Endothelial cell of umbilical vein (primary cell): Measurements from ENCODE around the gene ACD. TPM values are rescaled to one million over a fixed set of nuclear protein-coding genes. Genes with fewer than 3 reads are reported as not detected.

ENCODE experiments used
- BruUV-seq: library from RNA; stranded (reverse); fragments of 400-500 nt; replicated peaks from 2 replicates; lab custom pipeline; 2021; lab: Mats Ljungman, UMichigan
- CTCF ChIA-PET: fragments of 300-600, 350-600 bp; sonication (Branson Sonifier 250); formaldehyde crosslinking; loops from one replicate; lab custom pipeline; 2021; ENCODE audit warnings: antibody characterized with exemption, inconsistent platforms; lab: Charles Lee
- POLR2A ChIA-PET: fragments of 300-600, 350-600 bp; sonication (Branson Sonifier 250); formaldehyde crosslinking; loops from one replicate; lab custom pipeline; 2021; ENCODE audit warnings: antibody characterized with exemption, inconsistent platforms; lab: Charles Lee
- DNase-seq: peaks from one replicate; pipeline ENCODE4 v3.0.0-alpha.2; 2011; ENCODE audit warnings: low read depth, low spot score
- FAIRE-seq: peaks from 2 replicates; lab custom pipeline; 2011; peaks lifted over from hg19 to GRCh38; lab: Jason Lieb, UNC
- H2AFZ ChIP-seq: 2 replicates; pipeline ENCODE4 v1.6.0; 2012; ENCODE audit warnings: low read depth, low read length, control low read depth, inconsistent platforms
- H3K27ac ChIP-seq: 2 replicates; pipeline ENCODE4 v1.5.1; 2011; ENCODE audit warnings: low read depth, mild to moderate bottlenecking, control low read depth, low read length, moderate library complexity; ENCODE audit not compliant: insufficient read depth
- H3K27me3 ChIP-seq, 2 experiments: 2 replicates each; pipeline versions ENCODE4 v1.6.0 to v1.6.1; 2011; ENCODE audit warnings: low read length in 2 of 2, mixed read lengths in 1 of 2; ENCODE audit not compliant: control insufficient read depth in 2 of 2, insufficient read depth in 2 of 2
- H3K36me3 ChIP-seq, 2 experiments: 2 replicates in 1 of 2; 3 replicates in 1 of 2; pipeline ENCODE4 v1.5.1; 2011; ENCODE audit warnings: low read length in 2 of 2, mild to moderate bottlenecking in 1 of 2, moderate library complexity in 1 of 2; ENCODE audit not compliant: control insufficient read depth in 2 of 2, insufficient read depth in 2 of 2; ENCODE audit errors: extremely low read depth in 1 of 2
- H3K4me1 ChIP-seq: 3 replicates; pipeline ENCODE4 v1.5.1; 2011; ENCODE audit warnings: mild to moderate bottlenecking, low read length; ENCODE audit not compliant: control insufficient read depth, insufficient read depth; ENCODE audit errors: extremely low read depth
- H3K4me2 ChIP-seq: 2 replicates; pipeline ENCODE4 v1.6.1; 2011; ENCODE audit warnings: low read length, control low read depth, mixed read lengths; ENCODE audit not compliant: insufficient read depth
- H3K4me3 ChIP-seq, 3 experiments: fragments of 200-600 bp in 1 of 3; sonication (generic), shearing (Covaris generic) in 1 of 3; replicated peaks in 1 of 3; 2 replicates each; pipeline ENCODE4 v1.5.1; 2011 to 2016; ENCODE audit warnings: control low read depth in 3 of 3, low read length in 3 of 3, mild to moderate bottlenecking in 2 of 3, inconsistent platforms in 1 of 3, low read depth in 1 of 3, moderate library complexity in 1 of 3; ENCODE audit not compliant: insufficient read depth in 1 of 3
- H3K79me2 ChIP-seq: 2 replicates; pipeline ENCODE4 v1.6.0; 2012; ENCODE audit warnings: low read length, inconsistent platforms; ENCODE audit not compliant: control insufficient read depth, insufficient read depth
- H3K9ac ChIP-seq: replicated peaks from 2 replicates; pipeline ENCODE3; 2011; ENCODE audit warnings: low read length, control low read depth; ENCODE audit not compliant: insufficient read depth; ENCODE audit errors: extremely low read depth
- H3K9me1 ChIP-seq: replicated peaks from 3 replicates; pipeline ENCODE4 v1.6.0; 2011; ENCODE audit warnings: mild to moderate bottlenecking, low read length; ENCODE audit not compliant: control insufficient read depth, insufficient read depth; ENCODE audit errors: extremely low read depth
- H3K9me3 ChIP-seq: replicated peaks from 2 replicates; pipeline ENCODE4 v1.5.1; 2012; ENCODE audit warnings: low read length, inconsistent platforms; ENCODE audit not compliant: control insufficient read depth, insufficient read depth
- H4K20me1 ChIP-seq: replicated peaks from 2 replicates; pipeline ENCODE3; 2011; ENCODE audit warnings: mild to moderate bottlenecking, low read length; ENCODE audit not compliant: control insufficient read depth, insufficient read depth; ENCODE audit errors: extremely low read depth
- EZH2 ChIP-seq: IDR thresholded peaks from 2 replicates; pipeline ENCODE4 v1.6.1; 2012; ENCODE audit warnings: borderline replicate concordance, low read depth, mild to moderate bottlenecking, moderate library complexity, low read length, inconsistent platforms; ENCODE audit not compliant: severe bottlenecking
- GATA2 ChIP-seq: IDR thresholded peaks from 2 replicates; pipeline ENCODE4 v1.7.0; 2011; ENCODE audit warnings: low read depth, mild to moderate bottlenecking, moderate library complexity, mixed read lengths, low read length; ENCODE audit not compliant: insufficient read length, insufficient read depth
- JUN ChIP-seq: IDR thresholded peaks from 2 replicates; pipeline ENCODE4 v1.6.1; 2011; ENCODE audit warnings: borderline replicate concordance, low read depth; ENCODE audit not compliant: insufficient read length, insufficient read depth
- MYC ChIP-seq: IDR thresholded peaks from one replicate; pipeline ENCODE4 v1.6.1; 2011; ENCODE audit warnings: mild to moderate bottlenecking, low read depth, low read length
- POLR2A ChIP-seq: IDR thresholded peaks from 2 replicates; pipeline ENCODE4 v1.6.1; 2012; ENCODE audit warnings: low read depth, mild to moderate bottlenecking, control low read depth, low read length
- POLR2AphosphoS5 ChIP-seq: IDR thresholded peaks from 2 replicates; pipeline ENCODE4 v1.6.1; 2012; ENCODE audit warnings: low read depth, mild to moderate bottlenecking, control low read depth, low read length, moderate library complexity; ENCODE audit not compliant: insufficient read depth
- dilution Hi-C: fragments of 300-500 bp; cut with MboI; formaldehyde crosslinking; loops from one replicate; pipeline ENCODE4 v1.15.0; 2019; ENCODE audit warnings: low sequenced_read_pairs; ENCODE audit not compliant: extremely low pct_ligation_motif_present
- intact Hi-C: fragments of 100-400 bp; cut with micrococcal nuclease; formaldehyde crosslinking; loops from one replicate; pipeline ENCODE4 v1.10.0; 2022
- polyA plus RNA-seq, 4 experiments: library from polyadenylated mRNA; depleted of rRNA in 3 of 4; stranded (reverse) in 3 of 4; unstranded in 1 of 4; fragments of >200 nt; gene quantifications; 2 replicates each; pipeline versions ENCODE4 v1.2.1 to v1.2.3, GENCODE V29; 2011 to 2012; ENCODE audit warnings: missing spikeins in 1 of 4
- total RNA-seq: library from RNA; stranded (reverse); gene quantifications from 2 replicates; pipeline ENCODE4 v1.2.3, GENCODE V29; 2021
- TF ChIP-seq, protein P1 (sequence below): IDR thresholded peaks from 2 replicates; pipeline ENCODE4 v1.6.1; 2011; ENCODE audit not compliant: insufficient read depth, insufficient read length

The ACD gene
- total and polyA plus RNA-seq, 2 donors (not counting 3 experiments of a cell fraction or from before 2014, with no cell fraction given): 24.4 to 36.0 TPM

DNA sequence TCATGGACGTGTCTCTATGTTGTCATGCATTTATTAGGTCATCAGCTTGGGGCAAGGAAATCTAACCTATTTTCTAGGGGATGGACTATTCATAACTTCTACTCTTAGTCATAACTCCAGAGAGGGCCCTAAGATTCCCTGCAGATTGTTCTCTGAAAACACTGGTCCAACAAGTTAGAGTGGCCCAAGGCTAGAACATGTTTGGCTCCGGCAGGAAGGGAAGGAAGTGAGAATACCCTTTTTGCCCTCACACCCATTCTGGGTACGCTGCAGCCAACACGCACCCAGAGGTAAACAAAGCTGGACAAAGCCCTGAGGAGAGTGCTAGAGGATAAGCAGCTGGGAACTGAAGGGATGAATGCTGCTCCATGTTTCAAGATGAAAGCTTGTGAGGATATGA, 16.5 kb upstream of the ACD start:
- Histone ChIP-seq H3K4me1 (peaks cover 26% of the 10 kb centered on the region), H3K9ac (no peak overlapping the region), H3K36me3 (peaks cover 0 to 18% of the 10 kb centered on the region in 2 experiments), H3K79me2 (no peaks in the 10 kb centered on the region), H4K20me1 (no peaks in the 10 kb centered on the region), H3K27ac (no peak overlapping the region), H3K9me1 (no peaks in the 10 kb centered on the region), H3K9me3 (no peaks in the 10 kb centered on the region), H2AFZ (no peak overlapping the region), H3K4me2 (no peak overlapping the region), H3K4me3 (no peak overlapping the region), H3K27me3 (no peaks in the 10 kb centered on the region)
- FAIRE-seq (peak; percentile 82), DNase-seq (peak; percentile 77)
- BruUV-seq: no TSS peak
- intact Hi-C loops (no loop called here), dilution Hi-C loops (loop anchor here (25.0 kb wide), 1 partner anchor 236 kb away; no protein-coding TSS in a partner anchor)
- CTCF ChIA-PET: interaction anchor here (0.7 to 2.5 kb wide), 7 partner anchors 10 to 156 kb away, joined by 3 to 18 read pairs (median 5); partner anchors contain the start of genes C16orf86, ENKD1, RANBP10 and TSNAXIP1
- POLR2A ChIA-PET: interaction anchor here (1.2 kb wide), 1 partner anchor 42 kb away, joined by 4 read pairs; no protein-coding TSS in a partner anchor
- TF ChIP-seq POLR2A: no peak
- peak; percentile 22 for TF ChIP-seq POLR2AphosphoS5
- TF ChIP-seq, protein P1, sequence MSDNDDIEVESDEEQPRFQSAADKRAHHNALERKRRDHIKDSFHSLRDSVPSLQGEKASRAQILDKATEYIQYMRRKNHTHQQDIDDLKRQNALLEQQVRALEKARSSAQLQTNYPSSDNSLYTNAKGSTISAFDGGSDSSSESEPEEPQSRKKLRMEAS: no peak
- no peak for TF ChIP-seq EZH2
- no peak for TF ChIP-seq JUN

DNA sequence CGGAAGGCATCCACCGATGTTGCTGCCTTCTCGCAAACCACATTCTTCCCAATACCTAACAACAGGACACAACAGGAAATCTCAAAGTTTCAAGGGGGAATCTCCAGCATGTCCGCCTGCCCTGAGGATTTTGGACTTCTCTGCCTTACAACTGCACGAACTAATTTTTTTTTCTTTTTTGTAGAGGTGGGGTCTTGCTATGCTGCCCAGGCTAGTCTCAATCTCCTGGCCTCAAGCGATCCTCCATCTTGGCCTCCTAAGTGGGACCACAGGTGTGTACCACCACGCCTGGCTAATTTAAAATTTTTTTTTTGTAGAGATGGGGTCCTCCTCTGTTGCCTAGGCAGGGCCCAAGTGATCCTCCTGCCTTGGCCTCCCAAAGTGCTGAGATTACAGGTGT, 15.9 kb upstream of the ACD start:
- Histone ChIP-seq H3K27ac (no peak overlapping the region), H4K20me1 (no peaks in the 10 kb centered on the region), H3K79me2 (no peaks in the 10 kb centered on the region), H3K9ac (no peak overlapping the region), H3K9me3 (no peaks in the 10 kb centered on the region), H3K27me3 (no peaks in the 10 kb centered on the region), H3K9me1 (no peaks in the 10 kb centered on the region), H3K4me2 (no peak overlapping the region), H3K36me3 (peaks cover 0 to 15% of the 10 kb centered on the region in 2 experiments), H3K4me1 (peaks cover 26% of the 10 kb centered on the region), H3K4me3 (no peak overlapping the region), H2AFZ (no peak overlapping the region)
- DNase-seq (no peak), FAIRE-seq (no peak)
- ChIA-PET POLR2A (no interaction called here), CTCF (interaction anchor here (0.7 to 2.5 kb wide), 4 partner anchors 10 to 140 kb away, joined by 3 to 18 read pairs (median 6); partner anchors contain the start of genes C16orf86, ENKD1, RANBP10 and TSNAXIP1)
- no TSS peak for BruUV-seq
- dilution Hi-C loops (loop anchor here (25.0 kb wide), 1 partner anchor 236 kb away; no protein-coding TSS in a partner anchor), intact Hi-C loops (no loop called here)
- TF ChIP-seq GATA2: no peak
- no peak for TF ChIP-seq MYC
